Panc1 (cell line): ENCODE measurements around the gene GPRC5A. TPM values are rescaled to one million over a fixed set of nuclear protein-coding genes. Genes with fewer than 3 reads are reported as not detected.

Experiments
- ATAC-seq: fragments of 200-7000 bp; cut with Tn5 transposase; 2 replicates; pipeline ENCODE4 v1.9.1; 2020; ENCODE audit warnings: mild to moderate bottlenecking, moderate library complexity
- BruUV-seq: library from RNA; stranded (reverse); fragments of 400-500 nt; replicated peaks from 2 replicates; lab custom pipeline; 2021; lab: Mats Ljungman, UMichigan
- CTCF ChIA-PET: fragments of 300-600 bp; sonication (Branson Sonifier 250); formaldehyde crosslinking; loops from one replicate; lab custom pipeline; 2022; ENCODE audit warnings: antibody characterized with exemption; lab: Charles Lee
- POLR2A ChIA-PET: fragments of 300-600 bp; sonication (Branson Sonifier 250); formaldehyde crosslinking; loops from one replicate; lab custom pipeline; 2022; ENCODE audit warnings: antibody characterized with exemption; lab: Charles Lee
- DNase-seq: peaks from one replicate; pipeline ENCODE4 v3.0.0-alpha.2; 2010; ENCODE audit warnings: low read depth, low spot score
- H3K27ac ChIP-seq: 2 replicates; pipeline ENCODE4 v1.5.1; 2011; ENCODE audit warnings: mild to moderate bottlenecking, low read length, inconsistent platforms
- H3K27me3 ChIP-seq: fragments of 200-500 bp; sonication (Bioruptor generic); 2 replicates; pipeline ENCODE4 v1.6.0; 2014; ENCODE audit warnings: low read length, inconsistent platforms; ENCODE audit not compliant: control insufficient read depth, insufficient read depth
- H3K36me3 ChIP-seq: fragments of 200-500 bp; sonication (Bioruptor generic); 2 replicates; pipeline ENCODE4 v1.5.1; 2014; ENCODE audit warnings: inconsistent platforms, mild to moderate bottlenecking, low read length, moderate library complexity; ENCODE audit not compliant: control insufficient read depth, insufficient read depth
- H3K4me1 ChIP-seq: 2 replicates; pipeline ENCODE4 v1.5.1; 2011; ENCODE audit warnings: inconsistent platforms, mild to moderate bottlenecking, low read length, moderate library complexity; ENCODE audit not compliant: control insufficient read depth, insufficient read depth
- H3K4me3 ChIP-seq, 2 experiments: 2 replicates each; pipeline ENCODE4 v1.5.1; 2011 to 2012; ENCODE audit warnings: low read depth in 2 of 2, low read length in 2 of 2, mild to moderate bottlenecking in 2 of 2, inconsistent platforms in 1 of 2, moderate library complexity in 1 of 2
- H3K9me3 ChIP-seq: fragments of 200-500 bp; sonication (Bioruptor generic); 2 replicates; pipeline ENCODE4 v1.5.1; 2014; ENCODE audit warnings: low read depth, mild to moderate bottlenecking, inconsistent platforms, low read length, moderate library complexity; ENCODE audit not compliant: control insufficient read depth, insufficient read depth
- POLR2AphosphoS5 ChIP-seq: IDR thresholded peaks from 2 replicates; pipeline ENCODE4 v1.6.1; 2012; ENCODE audit warnings: mild to moderate bottlenecking, low read depth, low read length, moderate library complexity
- REST ChIP-seq, 2 experiments: IDR thresholded peaks; 2 replicates each; pipeline ENCODE4 v1.6.1; 2011 to 2012; ENCODE audit warnings: low read depth in 2 of 2, control low read depth in 1 of 2, low read length in 1 of 2, mild to moderate bottlenecking in 1 of 2, moderate library complexity in 1 of 2; ENCODE audit not compliant: insufficient read depth in 1 of 2
- SIN3A ChIP-seq: IDR thresholded peaks from 2 replicates; pipeline ENCODE4 v1.6.1; 2012; ENCODE audit warnings: low read depth, mild to moderate bottlenecking, low read length, moderate library complexity, borderline replicate concordance; ENCODE audit not compliant: insufficient read depth
- TCF7L2 ChIP-seq: IDR thresholded peaks from 2 replicates; pipeline ENCODE4 v1.6.1; 2011; ENCODE audit warnings: mild to moderate bottlenecking, low read depth, low read length, inconsistent platforms
- in situ Hi-C: cut with HindIII; loops from 2 replicates; pipeline ENCODE4 v1.10.0; 2016; ENCODE audit warnings: low sequenced_read_pairs, low pct_unique_long_range_greater_than_20kb
- intact Hi-C: fragments of 100-400 bp; cut with micrococcal nuclease; formaldehyde crosslinking; loops from one replicate; pipeline ENCODE4 v1.10.0; 2022; ENCODE audit not compliant: unreplicated experiment
- total RNA-seq: library from RNA; stranded (reverse); gene quantifications from one replicate; pipeline ENCODE4 v1.2.1, GENCODE V29; 2021; ENCODE audit not compliant: unreplicated experiment
- TF ChIP-seq, protein P1 (sequence below): fragments of 450-650 bp; IDR thresholded peaks from 2 replicates; pipeline ENCODE4 v1.5.1; 2017; ENCODE audit warnings: mild to moderate bottlenecking

GPRC5A gene
- total RNA-seq, 1 experiment from 2014 or later = 648 TPM

DNA sequence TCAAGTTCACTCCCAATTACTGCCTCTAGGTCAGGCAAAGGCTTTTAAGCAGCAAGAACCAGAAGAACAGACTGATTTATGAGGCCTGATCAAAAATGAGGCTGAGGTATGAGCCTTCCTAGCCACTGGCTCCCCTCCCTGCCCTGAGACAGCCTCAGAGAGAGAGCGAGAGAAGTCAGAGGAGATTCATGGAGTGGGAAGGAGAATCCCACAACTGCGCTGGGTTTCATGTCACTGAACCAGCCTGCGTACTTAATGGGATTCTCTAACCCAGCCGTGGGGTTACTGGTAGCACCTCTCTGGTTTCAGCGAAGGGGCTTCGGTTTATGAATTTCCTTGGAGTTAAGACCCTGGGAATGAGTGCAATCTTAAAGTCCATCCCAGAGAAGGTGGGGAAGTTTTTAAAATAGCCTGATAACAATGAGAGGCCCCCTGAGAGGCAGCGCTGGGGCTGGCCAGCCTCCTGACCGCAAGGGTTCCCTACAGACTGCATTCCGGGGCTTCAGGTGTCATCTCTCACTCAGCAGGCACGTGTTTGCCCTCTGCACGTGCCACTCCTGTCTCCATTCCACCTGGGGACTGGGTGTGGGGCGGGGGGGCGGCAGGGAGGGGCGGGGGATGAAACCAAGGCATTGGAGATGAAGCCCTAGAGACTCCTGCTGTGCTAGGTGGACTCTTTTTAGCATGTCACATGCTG, 6.1 kb upstream of the GPRC5A start:
- Histone ChIP-seq H3K4me3 (no peak overlapping the region), H3K9me3 (no peaks in the 10 kb centered on the region), H3K4me1 (peaks cover 75% of the 10 kb centered on the region), H3K27ac (peak overlapping the region; percentile 97), H3K27me3 (no peaks in the 10 kb centered on the region), H3K36me3 (no peaks in the 10 kb centered on the region)
- intact Hi-C loops (no loop called here), in situ Hi-C loops (no loop called here)
- ATAC-seq = no peak
- DNase-seq = no peak
- TF ChIP-seq REST (IDR thresholded peaks at IDR 0.05; ENCODE audit: insufficient read depth in 1 of 2, low read depth in 2 of 2, low read length in 1 of 2) = no peak
- TF ChIP-seq TCF7L2 = no peak
- TF ChIP-seq, protein P1, sequence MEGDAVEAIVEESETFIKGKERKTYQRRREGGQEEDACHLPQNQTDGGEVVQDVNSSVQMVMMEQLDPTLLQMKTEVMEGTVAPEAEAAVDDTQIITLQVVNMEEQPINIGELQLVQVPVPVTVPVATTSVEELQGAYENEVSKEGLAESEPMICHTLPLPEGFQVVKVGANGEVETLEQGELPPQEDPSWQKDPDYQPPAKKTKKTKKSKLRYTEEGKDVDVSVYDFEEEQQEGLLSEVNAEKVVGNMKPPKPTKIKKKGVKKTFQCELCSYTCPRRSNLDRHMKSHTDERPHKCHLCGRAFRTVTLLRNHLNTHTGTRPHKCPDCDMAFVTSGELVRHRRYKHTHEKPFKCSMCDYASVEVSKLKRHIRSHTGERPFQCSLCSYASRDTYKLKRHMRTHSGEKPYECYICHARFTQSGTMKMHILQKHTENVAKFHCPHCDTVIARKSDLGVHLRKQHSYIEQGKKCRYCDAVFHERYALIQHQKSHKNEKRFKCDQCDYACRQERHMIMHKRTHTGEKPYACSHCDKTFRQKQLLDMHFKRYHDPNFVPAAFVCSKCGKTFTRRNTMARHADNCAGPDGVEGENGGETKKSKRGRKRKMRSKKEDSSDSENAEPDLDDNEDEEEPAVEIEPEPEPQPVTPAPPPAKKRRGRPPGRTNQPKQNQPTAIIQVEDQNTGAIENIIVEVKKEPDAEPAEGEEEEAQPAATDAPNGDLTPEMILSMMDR = no peak
- TF ChIP-seq SIN3A = no peak
- no peak for TF ChIP-seq POLR2AphosphoS5
- ChIA-PET CTCF (no interaction called here), POLR2A (interaction anchor here (0.7 kb wide), 1 partner anchor 12 kb away, joined by 4 read pairs; no protein-coding TSS in a partner anchor)
- BruUV-seq = no TSS peak

GRCh38 chr12:12887471-12887870, 3.9 kb upstream of the GPRC5A start:
- H3K4me1 ChIP-seq = peaks cover 60% of the 10 kb centered on the region

More at GRCh38 chr12:12887471-12887870, 3.9 kb upstream of the GPRC5A start:
- no peaks in the 10 kb centered on the region for H3K9me3 ChIP-seq
- ChIA-PET CTCF (no interaction called here), POLR2A (interaction anchor here (1.0 kb wide), 1 partner anchor 10 kb away, joined by 4 read pairs; no protein-coding TSS in a partner anchor)
- no TSS peak for BruUV-seq
- no peak for DNase-seq
- in situ Hi-C loops (no loop called here), intact Hi-C loops (no loop called here)
- H3K4me3 ChIP-seq = no peak overlapping the region
- H3K27ac ChIP-seq = peak overlapping the region; percentile 96
- ATAC-seq = no peak
- TF ChIP-seq REST (IDR thresholded peaks at IDR 0.05; ENCODE audit: insufficient read depth in 1 of 2, low read depth in 2 of 2, low read length in 1 of 2) (no peak), SIN3A (no peak), TCF7L2 (no peak), POLR2AphosphoS5 (no peak)
- TF ChIP-seq, protein P1 = no peak
- H3K27me3 ChIP-seq = no peaks in the 10 kb centered on the region
- peaks cover 6% of the 10 kb centered on the region; the same call in 1 of the 2 replicates for H3K36me3 ChIP-seq
